Measurements from ENCODE around the gene SAMMSON.

SAMMSON gene

GRCh38 chr3:70095260-70095659, 95.7 kb downstream of the SAMMSON start:
- DNase-seq = no peak

- DNase-seq = no peak
Observed at GRCh38 chr3:70096376-70097066, 97.0 kb downstream of the SAMMSON start.

GRCh38 chr3:70097084-70097483, 97.6 kb downstream of the SAMMSON start:
- DNase-seq = peak; percentile 8

GRCh38 chr3:70108072-70108471, 108.5 kb downstream of the SAMMSON start:
- no peak for DNase-seq

- DNase-seq = no peak
Observed at GRCh38 chr3:70108546-70108945, 109.0 kb downstream of the SAMMSON start.

GRCh38 chr3:70110066-70110465, 110.5 kb downstream of the SAMMSON start:
- peak; percentile 30 for DNase-seq

GRCh38 chr3:70111411-70111810, 111.9 kb downstream of the SAMMSON start:
- no peak for DNase-seq

GRCh38 chr3:70112751-70113150, 113.2 kb downstream of the SAMMSON start:
- DNase-seq = no peak

GRCh38 chr3:70114431-70114830, 114.9 kb downstream of the SAMMSON start:
- DNase-seq = no peak

GRCh38 chr3:70119879-70120278, 120.3 kb downstream of the SAMMSON start:
- DNase-seq = no peak
